ENCODE results near the gene NAV3.

DNA sequence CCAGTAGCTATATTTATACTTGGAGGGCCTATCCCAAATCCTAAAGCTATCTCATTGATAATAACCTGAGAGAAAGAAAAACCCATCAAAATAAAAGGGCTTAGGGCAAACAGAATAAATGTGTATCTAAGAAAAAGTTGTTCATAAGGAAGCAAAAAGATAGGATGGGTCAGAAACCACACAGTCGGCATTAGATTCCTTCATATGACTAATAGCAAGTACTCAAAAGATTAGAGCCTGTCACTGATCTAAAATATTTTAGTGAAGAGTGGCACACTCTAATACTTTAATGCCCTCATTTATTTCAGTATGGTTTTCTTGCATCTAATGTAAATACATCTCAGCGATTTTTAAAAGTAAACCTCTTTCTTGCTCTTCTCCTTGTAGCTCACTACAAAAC lies 17.1 kb upstream of the NAV3 start:
- TF ChIP-seq, protein P1, sequence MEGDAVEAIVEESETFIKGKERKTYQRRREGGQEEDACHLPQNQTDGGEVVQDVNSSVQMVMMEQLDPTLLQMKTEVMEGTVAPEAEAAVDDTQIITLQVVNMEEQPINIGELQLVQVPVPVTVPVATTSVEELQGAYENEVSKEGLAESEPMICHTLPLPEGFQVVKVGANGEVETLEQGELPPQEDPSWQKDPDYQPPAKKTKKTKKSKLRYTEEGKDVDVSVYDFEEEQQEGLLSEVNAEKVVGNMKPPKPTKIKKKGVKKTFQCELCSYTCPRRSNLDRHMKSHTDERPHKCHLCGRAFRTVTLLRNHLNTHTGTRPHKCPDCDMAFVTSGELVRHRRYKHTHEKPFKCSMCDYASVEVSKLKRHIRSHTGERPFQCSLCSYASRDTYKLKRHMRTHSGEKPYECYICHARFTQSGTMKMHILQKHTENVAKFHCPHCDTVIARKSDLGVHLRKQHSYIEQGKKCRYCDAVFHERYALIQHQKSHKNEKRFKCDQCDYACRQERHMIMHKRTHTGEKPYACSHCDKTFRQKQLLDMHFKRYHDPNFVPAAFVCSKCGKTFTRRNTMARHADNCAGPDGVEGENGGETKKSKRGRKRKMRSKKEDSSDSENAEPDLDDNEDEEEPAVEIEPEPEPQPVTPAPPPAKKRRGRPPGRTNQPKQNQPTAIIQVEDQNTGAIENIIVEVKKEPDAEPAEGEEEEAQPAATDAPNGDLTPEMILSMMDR (IDR thresholded peaks at IDR 0.05), result no peak
- no peak for TF ChIP-seq POLR2A (IDR thresholded peaks at IDR 0.05)

Data from right lobe of liver (tissue), 4 donors.